ENCODE data around the gene RASD1. TPM values are rescaled to one million over a fixed set of nuclear protein-coding genes. Genes with fewer than 3 reads are reported as not detected.
A peak's percentile ranks its signal among the peaks of the same experiment; 100 is the strongest.

RASD1 gene
- total RNA-seq, 1 experiment from 2014 or later: 5.7 TPM

GRCh38 chr17:17502741-17503565 is 6.8 kb upstream of the RASD1 start:
- no peaks in the 10 kb centered on the region for H3K9me3 ChIP-seq (ENCODE audit: control insufficient read depth, low read depth, low read length)
- no peak overlapping the region for H2BK120ac ChIP-seq (ENCODE audit: low read depth, low read length, poor library complexity, severe bottlenecking)
- no peak overlapping the region for H3K4ac ChIP-seq (ENCODE audit: low read depth, low read length)
- no peak overlapping the region for H2BK20ac ChIP-seq (ENCODE audit: low read depth, low read length, poor library complexity, severe bottlenecking)
- WGBS (ENCODE audit: extremely low coverage, insufficient read length, low lambda C conversion rate): 100% methylated on average over 3 of the region's 21 CpGs
- H4K5ac ChIP-seq (ENCODE audit: insufficient read length, low read depth, low read length): no peak overlapping the region
- Mint-ChIP-seq H3K9me3 (no peaks in the 10 kb centered on the region; a peak in 1 of 5 replicates), H3K4me1 (peaks cover 12 to 14% of the 10 kb centered on the region in 2 experiments; a peak in 3 of 4 replicates), H3K27ac (no peak overlapping the region), H3K4me3 (no peak overlapping the region), H3K27me3 (ENCODE audit: low read depth) (peaks cover 14% of the 10 kb centered on the region), H3K36me3 (ENCODE audit: insufficient read depth in 1 of 3, low read depth in 3 of 3) (no peaks in the 10 kb centered on the region)
- TF ChIP-seq CTCF (conservative IDR thresholded peaks at IDR 0.05): no peak
- no peak overlapping the region for H3K18ac ChIP-seq (ENCODE audit: insufficient read length, low read depth, low read length)
- no peak overlapping the region for H2AFZ ChIP-seq (ENCODE audit: low read length)
- H3K4me1 ChIP-seq (ENCODE audit: insufficient read depth, low read length): no peaks in the 10 kb centered on the region
- H3K79me1 ChIP-seq (ENCODE audit: insufficient read depth, low read depth, low read length, poor library complexity, severe bottlenecking): no peaks in the 10 kb centered on the region
- H3K23me2 ChIP-seq (ENCODE audit: insufficient read length, low read depth, low read length, poor library complexity, severe bottlenecking): no peaks in the 10 kb centered on the region
- no peak for DNase-seq
- H2BK5ac ChIP-seq (ENCODE audit: insufficient read length, low read length): no peak overlapping the region
- no peaks in the 10 kb centered on the region for H4K20me1 ChIP-seq (ENCODE audit: control insufficient read depth, insufficient read depth, insufficient read length)
- no peak overlapping the region for H3K23ac ChIP-seq (ENCODE audit: insufficient read length, low read depth, low read length)
- no peak overlapping the region for H2BK15ac ChIP-seq (ENCODE audit: low read depth, low read length)
- H4K91ac ChIP-seq (ENCODE audit: insufficient read length, low read depth, low read length): no peak overlapping the region
- no peak overlapping the region for H4K8ac ChIP-seq (replicated peaks; ENCODE audit: insufficient read length, low read depth, low read length)
- no peak overlapping the region for H2BK12ac ChIP-seq (ENCODE audit: insufficient read length, low read depth, low read length)
- no peak overlapping the region for H3K56ac ChIP-seq (ENCODE audit: insufficient read length, low read depth, low read length)
- no peak overlapping the region for H3K27ac ChIP-seq (ENCODE audit: insufficient read length, low read depth, low read length)
- H3K4me2 ChIP-seq (ENCODE audit: insufficient read depth, insufficient read length, low read length): no peak overlapping the region
- no peak overlapping the region for H3T11ph ChIP-seq (ENCODE audit: low read length)
- no peaks in the 10 kb centered on the region for H3K27me3 ChIP-seq (ENCODE audit: insufficient read depth, low read length)
- H3K79me2 ChIP-seq (ENCODE audit: insufficient read depth, low read length): no peaks in the 10 kb centered on the region
- H3K9ac ChIP-seq (ENCODE audit: extremely low read depth, insufficient read length, low read length): no peak overlapping the region
- H3K14ac ChIP-seq (ENCODE audit: insufficient read depth, low read length): peak overlapping the region; percentile 47; the same call in 1 of the 2 replicates
- no peak overlapping the region for H2AK5ac ChIP-seq (ENCODE audit: insufficient read length, low read length)
